ENCODE measurements around the gene HNRNPUL2.
A peak's percentile ranks its signal among the peaks of the same experiment; 100 is the strongest.

Gene HNRNPUL2

GRCh38 chr11:62726915-62727164, 417 bp downstream of the HNRNPUL2 start:
- DNase-seq (ENCODE audit: low spot score) = no peak

- DNase-seq (ENCODE audit: low spot score) = no peak
Measured at GRCh38 chr11:62726156-62726914, 922 bp downstream of the HNRNPUL2 start.

GRCh38 chr11:62725646-62726045, 1.6 kb downstream of the HNRNPUL2 start:
- no peak for DNase-seq (ENCODE audit: low spot score)

GRCh38 chr11:62724171-62724570, 3.1 kb downstream of the HNRNPUL2 start:
- DNase-seq (ENCODE audit: low spot score) = no peak

- no peak for DNase-seq (ENCODE audit: low spot score)
Measured at GRCh38 chr11:62721994-62722393, 5.3 kb downstream of the HNRNPUL2 start.

GRCh38 chr11:62719302-62719978, 7.8 kb downstream of the HNRNPUL2 start:
- no peak for DNase-seq (ENCODE audit: low spot score)

- DNase-seq (ENCODE audit: low spot score) = no peak
Measured at GRCh38 chr11:62716816-62717215, 10.4 kb downstream of the HNRNPUL2 start.

GRCh38 chr11:62716206-62716605, 11.1 kb downstream of the HNRNPUL2 start:
- DNase-seq (ENCODE audit: low spot score) = no peak

- no peak for DNase-seq (ENCODE audit: low spot score)
Measured at GRCh38 chr11:62715150-62716130, 11.8 kb downstream of the HNRNPUL2 start.

- DNase-seq (ENCODE audit: low spot score) = no peak
Measured at GRCh38 chr11:62713343-62713742, 13.9 kb downstream of the HNRNPUL2 start.

- no peak for DNase-seq (ENCODE audit: low spot score)
Measured at GRCh38 chr11:62712861-62713260, 14.4 kb downstream of the HNRNPUL2 start.

- no peak for DNase-seq (ENCODE audit: low spot score)
Measured at GRCh38 chr11:62712276-62712812, 14.9 kb downstream of the HNRNPUL2 start.

GRCh38 chr11:62710001-62710345, 17.3 kb downstream of the HNRNPUL2 start:
- no peak for DNase-seq (ENCODE audit: low spot score)

GRCh38 chr11:62709247-62710000, 17.8 kb downstream of the HNRNPUL2 start:
- DNase-seq (ENCODE audit: low spot score) = no peak

GRCh38 chr11:62708793-62709192, 18.5 kb downstream of the HNRNPUL2 start:
- no peak for DNase-seq (ENCODE audit: low spot score)

GRCh38 chr11:62708392-62708791, 18.9 kb downstream of the HNRNPUL2 start:
- no peak for DNase-seq (ENCODE audit: low spot score)

GRCh38 chr11:62707277-62707861, 19.9 kb downstream of the HNRNPUL2 start, which contains the start of the genes BSCL2 and GNG3:
Gene BSCL2 (minus strand): TSS chr11:62707424. CDS start chr11:62707195, 229 bp downstream.
Gene GNG3 (plus strand): TSS chr11:62707676. CDS start chr11:62708296, 620 bp downstream.
- no peak for DNase-seq (ENCODE audit: low spot score)

- no peak for DNase-seq (ENCODE audit: low spot score)
Measured at GRCh38 chr11:62706850-62707247, 20.4 kb downstream of the HNRNPUL2 start.

- peak; percentile 90 for DNase-seq (ENCODE audit: low spot score)
Measured at GRCh38 chr11:62705880-62706849, 21.1 kb downstream of the HNRNPUL2 start.

GRCh38 chr11:62705413-62705812, 21.8 kb downstream of the HNRNPUL2 start:
- no peak for DNase-seq (ENCODE audit: low spot score)
